HG03342 (cell line): ENCODE data around the gene STX16.

ENCODE experiments used
- ATAC-seq: cut with Tn5 transposase; IDR thresholded peaks from one replicate; pipeline ENCODE4 v1.9.1; 2021; ENCODE audit warnings: mild to moderate bottlenecking, moderate library complexity; ENCODE audit not compliant: unreplicated experiment

STX16 gene

DNA sequence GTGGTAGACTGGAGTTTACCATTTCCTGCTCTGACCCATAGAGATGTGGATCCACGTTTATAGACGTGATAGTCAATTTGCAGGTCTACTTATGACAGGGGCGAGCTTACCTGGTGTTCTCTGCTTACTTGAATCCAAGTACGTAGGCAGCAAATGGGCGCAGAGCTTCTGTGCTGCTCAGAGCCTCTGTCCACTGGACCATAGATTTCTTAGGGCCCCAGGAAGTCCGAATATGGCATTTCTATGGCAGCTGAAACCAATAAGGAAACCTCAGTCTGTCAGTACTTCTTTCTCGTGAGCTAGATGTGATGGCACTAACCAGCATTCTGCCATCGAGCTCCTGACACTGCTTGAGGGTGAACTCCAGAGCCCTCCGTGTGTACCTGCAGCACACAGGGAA, 22.0 kb downstream of the STX16 start:
- no peak for ATAC-seq

DNA sequence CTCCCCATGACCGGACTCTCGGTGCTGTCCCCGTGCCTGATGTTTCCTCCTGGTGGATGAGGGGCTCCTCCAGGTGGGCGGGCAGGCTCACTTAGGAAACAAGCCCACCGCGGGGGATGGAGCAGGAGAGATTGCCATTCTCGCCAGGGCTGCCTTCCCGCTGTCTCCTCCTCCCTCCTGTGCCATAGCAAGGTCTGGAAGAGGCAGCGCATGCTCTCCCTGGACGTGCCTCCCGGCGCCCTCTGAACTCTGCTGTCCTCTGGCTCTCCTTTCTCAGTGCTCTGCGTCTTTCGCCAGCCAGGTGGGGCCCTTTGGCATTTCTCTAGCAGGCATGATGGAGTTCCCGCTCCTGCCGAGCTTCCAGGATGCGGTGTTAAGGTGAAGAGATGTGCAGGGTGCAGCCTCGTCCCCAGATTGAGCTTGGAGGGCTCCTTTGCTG, 24.1 kb downstream of the STX16 start:
- no peak for ATAC-seq

DNA sequence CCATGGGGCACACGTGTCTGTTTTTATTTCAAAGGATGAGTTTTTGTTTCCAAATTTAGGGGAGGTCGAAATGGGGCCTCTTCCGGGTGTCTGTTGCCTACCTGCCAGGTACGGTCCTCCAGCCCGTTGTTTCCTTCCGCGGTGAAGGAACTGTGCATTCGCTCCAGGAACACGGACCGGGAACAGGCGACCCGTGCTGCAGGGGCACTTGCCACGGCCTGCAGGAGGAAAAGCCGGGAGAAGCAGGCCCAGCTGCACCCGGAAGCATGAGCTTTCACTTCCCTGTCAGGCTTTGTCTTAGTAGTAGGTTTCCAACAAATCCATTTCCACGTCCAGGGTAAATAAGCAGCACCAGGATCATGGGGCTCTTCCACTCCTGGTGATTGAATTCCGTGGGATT, 24.6 kb downstream of the STX16 start:
- no peak for ATAC-seq

DNA sequence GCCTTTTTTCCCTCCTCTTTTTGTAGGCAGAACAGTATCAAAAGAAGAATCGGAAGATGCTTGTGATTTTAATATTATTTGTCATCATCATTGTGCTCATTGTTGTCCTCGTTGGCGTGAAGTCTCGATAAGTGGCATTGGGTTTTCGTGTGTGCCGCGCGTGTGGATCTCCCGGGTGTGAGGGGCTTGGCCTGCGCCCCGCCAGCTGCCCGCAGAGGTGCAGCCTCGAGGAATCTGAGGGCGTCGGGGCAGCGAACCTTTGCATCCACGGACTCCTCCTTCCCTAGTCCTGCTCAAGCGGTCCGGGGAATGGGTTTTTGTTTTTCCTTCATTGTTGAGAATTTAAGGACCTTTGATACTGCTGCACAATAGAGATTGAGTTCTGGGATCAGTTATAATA, 25.1 kb downstream of the STX16 start:
- ATAC-seq: no peak

DNA sequence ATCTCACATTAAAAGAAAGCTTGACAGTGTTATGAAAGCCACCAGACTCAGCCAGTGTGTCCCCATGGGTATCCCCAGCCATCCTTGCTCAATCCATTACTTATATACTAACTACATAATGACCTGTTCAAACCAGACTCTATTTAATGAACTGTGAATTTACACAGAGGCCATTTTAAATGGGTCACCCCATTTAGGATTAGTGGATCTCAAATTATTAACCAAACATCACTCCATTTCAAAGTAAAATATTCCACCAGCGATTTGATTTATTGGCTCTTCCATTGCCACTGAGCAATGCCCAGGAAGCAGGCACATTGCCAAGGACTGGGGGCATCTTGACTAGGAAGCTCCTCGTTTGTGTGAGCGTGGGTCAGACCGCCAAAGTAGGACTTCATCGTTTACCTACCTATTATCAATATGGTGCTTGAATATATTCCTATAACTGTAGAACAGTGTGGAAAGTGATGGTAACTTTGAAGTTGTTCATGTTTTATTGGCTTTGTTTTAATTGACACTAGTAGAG, 26.1 kb downstream of the STX16 start:
- ATAC-seq: no peak

DNA sequence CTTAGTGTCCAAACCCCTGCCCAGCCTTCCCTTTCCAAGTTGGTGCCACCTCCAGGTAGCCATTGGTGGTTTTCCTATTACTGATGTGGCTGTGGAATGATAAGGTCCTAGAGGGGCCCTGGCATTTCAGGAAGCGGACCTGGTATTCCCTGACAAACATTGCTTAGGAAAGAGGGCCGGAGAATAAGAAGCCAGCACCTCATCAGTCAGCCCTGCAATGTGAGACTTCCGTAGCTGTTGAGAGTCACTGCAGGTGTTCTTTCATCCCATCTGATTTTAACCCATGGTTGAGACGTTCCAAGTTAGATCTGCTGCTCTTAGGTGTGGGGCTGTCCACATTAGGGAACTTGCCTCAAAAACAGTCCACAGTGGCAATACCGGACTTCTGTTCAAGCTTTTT, 26.7 kb downstream of the STX16 start:
- ATAC-seq: no peak

DNA sequence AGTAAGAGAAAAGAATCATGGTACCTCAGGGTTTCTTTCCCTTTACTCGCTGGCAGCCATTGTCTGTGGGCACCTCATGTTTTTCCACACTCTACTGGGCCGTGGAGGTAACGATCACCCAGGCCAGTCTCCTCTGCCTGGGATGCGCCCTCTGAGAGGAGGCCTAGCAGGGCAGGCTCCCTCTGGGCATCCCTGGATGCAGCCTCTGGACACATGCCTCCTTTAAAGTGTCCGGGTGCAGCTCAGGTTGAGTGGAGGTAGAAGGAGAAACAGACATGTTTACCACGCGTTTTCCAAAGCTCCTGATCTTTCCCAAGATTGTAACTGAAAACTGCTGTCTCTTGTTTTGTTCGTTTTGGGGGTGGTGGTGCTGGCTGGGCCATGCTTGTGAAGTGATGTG, 27.7 kb downstream of the STX16 start:
- no peak for ATAC-seq

DNA sequence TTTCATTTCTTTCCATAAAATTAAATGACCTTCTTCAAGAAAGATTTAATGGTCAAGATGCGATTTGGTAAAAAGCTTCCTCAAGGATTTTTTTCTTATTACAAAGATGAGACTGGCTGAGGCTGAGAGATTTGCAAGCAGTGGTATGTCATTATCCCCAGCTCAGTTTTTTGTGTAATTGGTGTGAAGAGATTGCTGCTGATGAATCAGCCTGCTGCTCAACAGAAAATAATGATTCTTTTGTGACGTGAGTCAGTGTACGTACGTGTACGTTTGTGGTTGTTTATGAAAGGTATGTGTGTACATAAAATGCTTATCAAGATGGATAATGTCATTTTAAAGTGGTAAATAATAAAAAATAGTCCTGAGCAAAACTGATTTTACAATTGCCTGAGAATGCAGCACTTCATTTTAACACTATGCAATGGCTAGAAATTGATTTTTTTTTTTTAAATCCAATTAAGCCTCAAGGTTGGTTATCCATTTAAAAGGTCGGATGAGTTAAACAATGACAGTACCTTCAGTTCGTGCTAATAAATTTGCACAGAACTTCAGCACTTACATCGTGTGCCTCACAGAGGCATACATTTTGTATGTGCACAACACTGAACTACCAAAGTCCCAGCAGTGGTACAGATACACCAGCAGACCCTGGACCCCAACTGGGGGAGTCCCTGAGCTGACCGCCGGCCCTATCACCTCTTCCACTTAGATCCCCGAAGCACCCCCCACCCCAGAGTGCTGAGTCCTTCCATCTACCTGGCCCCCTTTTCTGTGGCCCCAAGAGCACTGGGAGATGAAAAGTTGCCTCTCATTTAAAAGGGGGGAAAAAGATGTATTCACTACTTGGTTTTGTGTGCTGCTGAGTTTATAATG, 31.8 kb downstream of the STX16 start:
- no peak for ATAC-seq

DNA sequence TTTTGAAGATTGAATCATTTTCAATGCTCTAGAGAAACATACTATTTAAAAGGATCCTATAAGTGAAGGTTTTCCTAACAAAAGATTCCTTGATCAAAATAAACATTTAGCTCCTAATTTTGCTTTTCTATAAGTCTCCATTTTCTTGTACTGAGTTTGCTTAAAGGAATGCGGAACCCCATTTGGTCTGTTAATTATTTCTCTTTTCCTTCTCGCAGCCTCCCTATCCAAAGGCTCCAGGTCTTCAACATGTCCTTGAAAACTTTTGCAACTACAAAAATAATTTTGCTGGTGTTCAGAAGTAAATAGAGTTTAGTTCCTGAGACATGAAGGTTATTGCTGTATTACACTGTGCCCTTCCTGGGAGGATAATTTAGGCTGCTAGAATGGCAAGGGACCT, 33.2 kb downstream of the STX16 start:
- no peak for ATAC-seq

DNA sequence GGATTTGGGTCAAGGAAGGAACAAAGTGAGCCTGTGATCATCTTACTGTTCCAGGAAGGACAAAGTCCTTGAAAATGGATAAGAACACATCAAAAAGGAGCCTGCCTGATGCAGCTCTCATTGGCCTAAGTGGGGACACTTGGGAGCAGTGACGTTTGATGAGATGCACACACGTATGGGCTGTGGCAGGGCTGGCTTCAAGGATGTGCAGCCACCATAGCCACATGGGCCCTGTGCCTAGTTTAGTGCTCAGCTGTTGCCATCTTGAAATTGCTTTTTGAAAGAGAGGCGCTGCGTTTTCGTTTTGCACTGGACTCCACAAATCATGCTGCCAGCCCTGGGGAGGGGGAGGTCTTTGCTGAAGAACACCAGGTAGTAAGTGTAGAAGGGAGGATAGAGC, 34.9 kb downstream of the STX16 start:
- ATAC-seq: no peak

DNA sequence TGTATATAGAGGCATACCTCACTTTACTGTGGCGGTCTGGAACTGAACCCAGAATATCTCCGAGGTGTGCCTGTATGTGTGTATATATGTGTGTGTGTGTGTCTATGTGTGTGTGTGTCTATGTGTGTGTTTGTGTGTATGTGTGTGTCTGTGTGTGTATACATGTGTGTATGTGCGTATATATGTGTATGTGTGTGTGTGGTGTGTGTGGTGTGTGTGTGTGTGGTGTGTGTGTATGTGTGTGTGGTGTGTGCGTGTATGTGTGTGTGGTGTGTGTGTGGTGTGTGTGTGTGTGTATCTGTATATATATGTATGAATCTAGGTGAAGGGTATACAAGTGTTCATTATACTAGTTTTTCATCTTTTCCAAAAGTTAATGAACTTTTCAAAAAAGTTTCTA, 37.3 kb downstream of the STX16 start:
- ATAC-seq: no peak

DNA sequence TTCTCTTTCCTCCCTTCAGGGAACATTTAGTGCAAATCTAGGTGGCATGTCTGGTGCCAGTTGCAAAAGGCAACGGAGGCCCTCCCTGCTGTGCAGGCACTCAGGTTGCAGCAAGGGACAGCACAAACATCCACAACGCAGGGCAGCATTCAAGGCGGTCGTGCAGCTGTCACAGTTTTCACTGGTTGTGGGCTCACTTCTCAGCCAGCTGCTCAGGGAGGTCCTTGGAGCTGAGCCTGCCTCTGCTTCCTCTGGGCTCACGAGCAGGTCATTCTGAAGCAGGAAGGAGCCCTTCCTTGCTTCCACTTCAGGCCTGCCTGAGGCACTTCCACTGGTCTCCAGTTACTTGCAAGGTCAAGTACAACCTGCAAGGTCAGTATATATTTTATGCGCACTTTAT, 37.8 kb downstream of the STX16 start:
- no peak for ATAC-seq

DNA sequence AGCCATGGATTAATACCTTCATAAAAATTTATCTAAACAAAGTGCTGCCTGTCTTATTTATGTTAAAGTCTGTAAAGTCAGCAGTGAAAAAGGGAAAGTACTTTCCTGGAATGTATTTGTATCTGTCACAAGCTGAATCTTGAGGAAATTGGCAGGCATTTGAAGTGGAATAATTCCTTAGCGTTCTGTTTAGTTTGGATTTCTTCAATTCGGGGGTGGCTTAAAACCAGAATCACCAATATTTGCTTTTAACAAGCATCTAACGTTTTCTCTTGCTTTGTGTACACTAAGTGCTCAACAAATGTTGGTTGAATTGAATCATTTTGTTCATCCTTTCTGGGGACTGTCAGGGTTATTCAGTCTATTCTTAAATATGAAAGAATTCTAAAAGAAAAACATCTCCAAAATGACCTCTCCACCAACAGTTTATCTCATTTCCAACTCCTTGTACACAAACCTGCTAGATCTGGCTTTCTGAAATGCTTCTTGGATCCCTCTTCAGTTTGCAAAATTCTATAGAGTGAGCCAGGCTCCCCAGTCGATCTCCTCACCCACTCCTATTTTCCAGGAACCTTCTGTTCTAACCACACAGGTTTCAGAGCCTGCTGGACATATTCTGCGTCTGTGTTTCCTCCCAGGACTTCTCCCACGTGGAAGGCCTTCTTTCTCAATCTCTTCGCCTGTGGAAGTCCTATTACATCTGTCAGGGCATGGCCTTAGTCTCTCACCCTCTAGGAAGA, 39.5 kb downstream of the STX16 start:
- no peak for ATAC-seq

DNA sequence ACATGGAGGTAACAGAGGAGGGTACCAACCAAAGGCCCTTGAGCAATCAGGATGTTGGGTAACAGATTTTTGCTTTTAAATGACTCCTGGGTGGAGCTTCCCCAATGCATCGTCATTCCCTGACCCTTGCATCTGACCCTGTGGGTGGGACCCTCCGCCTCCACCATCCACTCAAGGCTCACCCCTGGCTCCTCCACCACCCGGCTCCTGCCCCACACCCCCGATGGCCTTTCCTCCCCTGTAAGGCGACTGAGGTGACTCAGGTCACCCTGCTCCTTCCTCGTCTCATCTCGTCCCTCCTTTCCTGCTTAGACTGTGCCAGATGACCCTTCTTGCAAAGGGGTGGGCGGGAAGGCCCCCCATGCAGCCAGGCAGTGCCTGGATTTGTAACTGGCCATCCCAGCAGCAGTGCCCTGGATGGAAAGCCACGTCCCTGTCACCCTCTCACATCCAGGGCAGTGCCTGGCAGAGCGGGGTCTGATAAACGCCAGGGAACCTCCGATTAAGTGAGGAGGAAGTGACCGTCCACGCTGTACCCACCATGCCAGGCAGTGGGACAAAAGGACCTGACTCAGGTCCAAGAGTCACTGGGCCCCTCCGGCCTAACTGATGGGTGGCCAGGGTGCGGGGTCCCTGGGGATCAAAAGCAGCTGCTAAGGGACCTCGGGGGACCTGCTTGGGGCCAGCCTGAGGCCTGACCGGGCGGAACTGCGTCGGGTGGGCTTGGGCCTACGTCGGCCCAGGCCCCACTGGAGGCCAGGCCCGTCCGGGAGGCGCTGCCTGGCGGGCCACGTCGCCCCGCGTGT, 40.9 kb downstream of the STX16 start:
- peak; percentile 8 for ATAC-seq

DNA sequence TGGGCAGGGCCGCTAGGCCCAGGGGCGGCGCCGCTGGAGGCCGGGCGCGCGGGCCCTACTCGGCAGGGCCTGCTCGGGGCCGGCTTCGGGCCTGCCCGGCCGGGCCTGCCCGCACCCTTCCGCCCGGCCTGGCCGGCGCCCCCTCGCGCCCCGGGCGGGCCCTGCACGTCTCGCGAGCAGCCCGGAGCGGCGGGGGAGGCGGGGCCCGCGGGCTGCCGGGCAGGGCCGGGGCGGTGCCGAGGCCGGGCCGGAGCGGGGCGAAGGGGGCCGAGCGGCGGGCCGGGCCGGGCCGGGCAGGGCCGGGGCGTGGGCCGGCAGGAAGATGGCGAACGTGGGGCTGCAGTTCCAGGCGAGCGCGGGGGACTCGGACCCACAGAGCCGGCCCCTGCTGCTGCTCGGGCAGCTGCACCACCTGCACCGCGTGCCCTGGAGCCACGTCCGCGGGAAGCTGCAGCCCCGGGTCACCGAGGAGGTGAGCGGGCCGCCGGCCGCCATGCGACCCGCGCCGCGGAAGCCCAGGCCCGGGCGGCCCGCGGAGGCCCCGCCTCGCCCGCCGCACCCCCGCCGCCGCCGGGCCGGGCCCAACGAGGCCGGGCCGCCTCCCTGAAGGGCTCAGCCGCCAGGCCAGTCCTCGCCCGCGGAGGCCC, 41.6 kb downstream of the STX16 start, which contains the start of gene NPEPL1:
Gene NPEPL1 (plus strand): TSS at position 222 of the 647 bp plus-strand sequence. CDS start 101 bp downstream, at position 323.
- peak; percentile 89 for ATAC-seq

DNA sequence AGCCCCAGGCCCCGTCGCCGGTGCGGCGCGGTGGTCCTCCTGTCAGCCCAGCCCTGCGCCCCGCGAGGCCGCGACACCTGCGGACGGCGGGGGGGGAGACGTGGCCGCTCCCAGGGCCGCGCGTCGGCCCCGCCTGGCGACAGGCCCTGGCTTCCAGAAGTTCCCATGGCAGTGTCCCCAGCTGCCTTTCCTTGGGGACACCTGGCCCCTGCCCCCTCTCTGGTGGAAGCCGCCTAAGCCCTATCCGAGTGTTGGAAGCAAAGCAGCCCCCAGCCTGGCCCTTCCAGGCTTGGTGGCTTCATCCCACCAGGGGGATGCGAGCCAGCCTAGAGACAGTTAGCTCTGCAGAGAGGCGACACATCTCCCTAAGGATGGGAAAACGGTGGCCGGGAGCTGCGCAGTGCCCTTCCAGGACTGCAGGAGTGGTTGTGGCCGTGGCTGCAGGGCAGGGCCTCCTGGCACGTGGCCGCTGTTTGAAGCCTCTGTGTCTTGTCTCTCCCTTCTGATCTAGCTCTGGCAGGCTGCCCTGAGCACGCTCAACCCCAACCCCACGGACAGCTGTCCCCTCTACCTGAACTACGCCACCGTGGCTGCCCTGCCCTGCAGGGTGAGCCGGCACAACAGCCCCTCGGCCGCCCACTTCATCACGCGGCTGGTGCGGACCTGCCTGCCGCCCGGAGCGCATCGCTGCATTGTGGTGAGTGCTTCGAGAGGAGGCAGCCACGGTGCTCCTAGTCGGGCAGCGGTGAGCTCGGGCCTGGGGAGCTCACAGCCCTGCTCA, 42.3 kb downstream of the STX16 start:
- peak; percentile 29 for ATAC-seq

DNA sequence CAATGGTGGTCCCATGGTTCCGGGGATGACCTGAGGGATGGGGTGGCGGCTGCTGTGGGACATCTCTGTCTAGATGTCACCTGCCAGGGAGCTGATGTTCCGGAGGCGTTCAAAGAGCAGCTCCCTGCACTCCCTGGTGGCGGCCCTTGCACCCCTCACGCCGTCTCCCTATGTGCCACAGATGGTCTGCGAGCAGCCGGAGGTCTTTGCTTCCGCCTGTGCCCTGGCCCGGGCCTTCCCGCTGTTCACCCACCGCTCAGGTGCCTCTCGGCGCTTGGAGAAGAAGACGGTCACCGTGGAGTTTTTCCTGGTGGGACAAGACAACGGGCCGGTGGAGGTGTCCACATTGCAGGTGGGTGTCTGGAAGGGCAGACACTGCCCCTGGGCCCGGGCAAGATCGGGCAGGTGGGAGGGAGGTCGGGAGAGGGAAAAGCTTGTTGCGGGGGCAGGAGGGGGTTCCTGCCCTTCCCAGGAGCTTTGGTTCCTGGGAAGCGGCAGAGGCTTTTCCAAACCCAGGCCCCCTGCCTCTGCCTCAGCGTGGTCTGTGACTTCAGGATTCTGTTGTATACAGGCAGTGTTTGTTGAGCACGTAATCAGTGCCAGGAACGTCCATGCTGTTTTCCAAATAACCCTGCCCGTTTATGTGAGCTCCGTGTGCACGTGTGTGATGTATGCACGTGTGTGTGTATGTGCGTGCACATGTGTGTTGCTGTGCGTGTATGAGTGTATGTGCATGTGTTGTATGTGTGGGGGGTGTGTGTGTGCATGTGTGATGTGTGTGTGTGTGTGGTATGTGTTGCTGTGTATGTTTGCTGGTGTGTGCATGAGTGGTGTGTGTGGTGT, 43.4 kb downstream of the STX16 start:
- no peak for ATAC-seq

DNA sequence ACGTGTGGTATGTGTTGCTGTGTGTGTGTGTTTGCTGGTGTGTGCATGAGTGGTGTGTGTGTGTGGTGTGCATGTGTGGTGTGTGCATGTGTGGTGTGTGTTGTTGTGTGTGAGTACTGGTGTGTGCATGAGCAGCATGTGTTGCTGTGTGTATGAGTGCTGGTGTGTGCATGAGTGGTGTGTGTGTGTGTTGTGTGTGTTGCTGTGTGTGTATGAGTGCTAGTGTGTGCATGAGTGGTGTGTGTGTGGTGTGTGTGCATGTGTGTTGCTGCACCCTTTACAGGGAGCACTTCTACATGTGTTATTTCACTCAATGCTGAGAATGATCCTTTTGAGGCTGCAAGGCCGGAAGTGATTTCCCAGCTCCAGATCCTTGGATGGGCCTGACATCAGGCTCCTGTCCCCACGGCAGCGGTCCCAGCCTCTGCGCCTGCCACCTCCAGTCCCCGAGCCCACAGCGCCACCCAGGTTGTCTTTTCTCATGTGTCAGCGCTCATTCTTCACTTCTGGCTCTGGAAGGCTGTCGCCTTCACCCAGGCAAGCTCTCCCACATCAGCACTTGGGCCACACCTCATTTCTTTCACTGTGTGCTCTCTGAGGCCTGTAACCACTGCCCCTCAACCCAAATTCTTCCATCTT, 44.1 kb downstream of the STX16 start:
- ATAC-seq: no peak
